Stimulated activated CD8-positive, alpha-beta memory T cell treated with anti-CD3 and anti-CD28 coated beads, Interleukin-4, amount 100 ng/mL, for 4 hours (primary cell): ENCODE data around the gene DOK4.
A peak's percentile ranks its signal among the peaks of the same experiment; 100 is the strongest.

Source experiments
- DNase-seq, 2 donors: peaks; one replicate each; pipeline ENCODE4 v3.0.0-alpha.2; 2020; ENCODE audit warnings: low read depth in 2 of 2, low spot score in 1 of 2

The DOK4 gene

DNA sequence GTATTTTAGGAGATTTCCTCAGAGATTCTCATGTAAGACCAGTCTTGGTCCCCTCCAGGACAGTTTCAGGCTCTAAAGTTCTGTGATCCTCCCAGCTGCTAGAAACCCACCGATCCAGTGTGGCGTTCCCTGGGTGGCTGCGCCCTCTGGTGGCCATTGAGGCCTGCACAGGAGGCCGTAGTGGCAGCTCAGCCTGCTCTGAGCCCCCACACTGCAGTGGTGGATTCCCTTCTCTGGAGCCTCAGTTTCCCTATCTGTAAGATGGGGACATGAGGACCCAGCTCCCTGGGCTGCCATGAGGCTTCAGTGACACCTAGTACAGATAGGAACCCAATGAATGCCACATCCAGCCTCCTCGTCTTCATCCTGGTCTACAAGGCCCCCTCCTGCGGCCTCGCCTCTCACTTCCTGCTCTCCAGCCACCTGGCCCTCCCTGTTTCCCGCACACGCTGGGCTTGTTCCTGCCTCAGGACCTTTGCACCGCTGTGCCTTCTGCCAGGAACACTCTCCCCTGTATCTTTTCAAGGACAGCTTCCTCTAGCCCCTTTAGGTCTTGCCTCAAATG lies 33.6 kb upstream of the DOK4 start:
- DNase-seq = peak; percentile 64 to 76

DNA sequence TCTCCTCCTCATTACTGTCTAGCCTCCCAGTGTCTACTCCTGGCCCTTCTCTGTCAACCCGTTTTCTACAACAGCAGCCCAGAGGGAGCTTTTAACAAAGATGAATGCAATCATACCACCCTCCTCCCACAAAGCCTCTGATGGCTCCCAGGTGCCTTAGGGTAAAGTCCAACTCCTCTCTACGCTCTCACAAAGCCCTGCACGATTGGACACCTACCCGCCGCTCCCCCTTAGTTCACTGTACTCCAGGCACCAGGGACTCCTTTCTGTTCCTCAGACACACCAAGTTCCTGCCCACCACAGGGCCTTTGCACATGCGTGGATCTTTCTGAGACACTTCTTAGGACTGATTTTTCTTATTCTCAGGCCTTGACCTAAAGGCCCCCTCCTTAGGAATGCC lies 32.6 kb upstream of the DOK4 start:
- DNase-seq = no peak

DNA sequence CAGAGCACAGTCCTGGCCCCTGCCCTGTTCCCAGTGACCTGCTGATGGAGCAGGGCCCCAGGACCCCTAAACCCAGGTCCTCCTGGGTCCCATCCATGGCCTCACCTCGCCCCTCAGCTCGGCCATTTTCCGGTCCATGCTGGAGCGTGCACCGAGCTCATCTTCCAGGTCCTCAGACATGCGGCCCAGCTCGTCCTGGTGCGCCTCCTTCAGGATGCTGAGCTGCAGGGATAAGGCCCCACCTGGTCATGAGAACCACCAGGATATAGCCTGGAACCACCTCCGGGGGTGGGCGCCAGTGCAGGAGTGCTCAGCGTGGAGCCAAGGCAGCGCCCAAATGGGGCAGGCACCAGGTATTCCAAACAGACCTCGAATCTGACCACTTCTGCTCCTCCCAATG lies 32.2 kb upstream of the DOK4 start:
- no peak for DNase-seq

DNA sequence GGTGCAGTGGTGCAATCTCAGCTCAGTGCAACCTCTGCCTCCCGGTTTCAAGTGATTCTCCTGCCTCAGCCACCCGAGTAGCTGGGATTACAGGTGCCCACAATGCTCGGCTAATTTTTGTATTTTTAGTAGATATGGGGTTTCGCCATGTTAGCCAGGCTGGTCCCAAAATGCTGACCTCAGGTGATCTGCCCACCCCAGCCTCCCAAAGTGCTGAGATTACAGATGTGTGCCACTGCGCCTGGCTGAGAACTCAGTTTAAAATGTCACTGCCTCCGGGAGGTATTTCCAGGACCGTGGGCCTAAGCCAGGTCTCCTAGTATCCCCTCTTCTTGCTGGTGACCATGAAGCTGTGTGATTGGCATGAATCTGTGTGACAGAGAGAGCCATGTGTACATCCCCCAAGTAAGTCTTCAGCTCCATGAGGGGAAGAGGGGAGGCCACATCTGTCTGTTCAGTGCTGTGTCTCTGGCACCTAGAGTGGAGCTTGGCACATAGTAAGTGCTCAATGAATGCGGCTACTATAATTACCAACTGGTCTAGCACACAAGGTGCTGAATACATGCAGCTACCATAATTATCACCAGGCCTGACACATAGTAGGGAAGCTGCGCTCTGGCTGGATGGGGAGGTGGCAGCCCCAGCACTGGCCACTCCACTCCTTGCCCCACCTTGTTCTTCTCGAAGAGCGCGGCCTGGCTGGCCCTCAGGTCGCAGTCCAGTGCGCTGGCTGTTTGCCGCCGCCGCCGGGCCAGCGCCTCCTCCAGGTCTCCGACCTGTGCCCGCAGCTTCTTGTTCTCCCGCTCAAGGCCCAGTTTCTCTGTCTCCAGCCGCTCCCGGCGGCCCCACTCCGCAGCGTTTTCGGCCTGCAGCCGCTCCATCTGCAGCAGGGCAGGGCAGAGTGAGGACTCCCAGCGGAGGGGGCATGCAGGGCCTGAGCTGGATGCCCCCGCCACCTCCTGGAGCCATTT lies 31.4 kb upstream of the DOK4 start:
- no peak for DNase-seq

DNA sequence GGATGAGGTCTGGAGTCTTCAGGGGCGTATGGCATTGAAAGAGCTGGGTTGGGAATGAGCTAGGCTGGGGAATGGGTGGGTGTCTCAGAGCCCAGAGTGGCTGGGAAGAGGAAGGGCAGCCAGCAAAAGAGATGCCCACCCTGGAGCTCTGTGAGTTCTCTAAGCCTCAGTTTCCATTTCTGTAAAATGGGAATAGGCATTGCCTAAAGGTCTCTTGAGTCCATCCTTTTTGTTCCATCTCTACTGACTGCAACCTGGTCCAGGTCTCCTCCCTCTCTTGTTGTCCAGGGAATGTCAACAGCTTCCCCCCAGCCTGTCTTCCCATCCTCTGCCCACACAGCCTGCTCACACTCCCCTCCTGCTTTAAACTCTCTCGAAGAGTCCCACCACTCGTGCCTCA lies 30.5 kb upstream of the DOK4 start:
- DNase-seq = no peak

DNA sequence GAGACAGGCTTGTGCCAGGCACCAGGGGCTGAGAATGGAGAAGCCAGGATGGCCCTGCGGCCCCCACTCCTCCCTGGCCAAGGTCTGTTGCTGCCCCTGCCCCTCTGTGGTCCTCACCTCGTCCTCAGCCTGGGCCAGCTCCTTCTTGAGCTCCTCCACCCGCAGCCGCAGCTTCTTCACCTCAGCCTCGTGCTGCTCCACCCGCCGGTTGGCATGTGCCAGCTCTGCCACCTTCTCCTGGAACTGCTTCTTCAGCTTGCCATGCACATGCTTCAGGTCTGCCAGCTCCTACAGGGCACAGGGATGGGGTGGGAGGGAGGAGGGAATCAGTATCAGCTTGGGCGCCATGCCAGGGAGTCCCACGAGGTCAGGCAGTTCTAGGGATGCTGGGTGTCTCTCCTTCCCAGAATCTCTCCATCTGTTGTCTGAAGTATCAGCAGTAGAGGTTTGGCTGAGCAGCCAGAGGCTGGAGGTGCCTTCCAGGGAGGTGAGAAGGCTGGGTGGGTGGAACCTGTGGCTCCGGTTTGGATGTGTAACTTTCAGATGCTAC lies 30.0 kb upstream of the DOK4 start:
- DNase-seq = no peak

DNA sequence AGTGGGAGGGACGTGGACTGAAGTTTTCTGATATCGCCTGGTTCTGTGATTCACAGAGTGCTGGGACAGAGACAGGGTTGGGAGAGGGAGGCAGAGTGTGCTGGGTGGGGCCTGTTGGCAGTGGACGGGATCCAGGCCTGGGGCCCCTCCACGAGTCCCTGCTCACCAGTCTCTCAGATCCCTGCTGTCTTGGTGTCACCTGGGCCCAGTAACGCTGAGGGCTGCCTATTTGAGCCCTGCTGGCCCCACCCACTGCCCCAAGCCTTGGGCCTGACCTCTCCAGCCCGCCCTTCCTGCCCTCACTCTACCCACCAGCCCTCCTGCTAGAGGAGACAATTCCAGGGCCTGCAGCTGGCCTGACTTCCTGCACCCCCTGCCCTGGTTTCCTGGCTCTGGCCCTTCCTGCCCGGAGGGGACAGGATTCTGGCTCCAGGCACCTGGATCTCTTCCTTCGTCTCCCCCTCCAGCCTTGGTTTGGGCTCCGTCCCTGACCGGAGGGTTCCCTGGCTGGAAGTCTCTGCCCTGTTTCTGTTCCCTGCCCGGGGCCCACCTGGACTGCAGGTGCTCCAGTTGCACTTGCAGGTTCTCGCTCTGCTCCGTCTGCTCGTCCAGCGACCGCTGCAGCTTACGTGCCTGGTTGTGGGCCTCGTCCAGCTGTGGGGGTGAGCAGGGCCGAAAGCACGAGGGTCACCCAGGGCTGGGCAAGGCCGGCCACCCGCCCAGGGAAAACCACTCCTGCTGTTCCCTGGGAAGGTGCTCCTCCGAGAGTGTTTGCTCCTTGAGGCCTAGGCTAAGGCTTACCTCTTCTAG lies 28.7 kb upstream of the DOK4 start:
- no peak for DNase-seq

DNA sequence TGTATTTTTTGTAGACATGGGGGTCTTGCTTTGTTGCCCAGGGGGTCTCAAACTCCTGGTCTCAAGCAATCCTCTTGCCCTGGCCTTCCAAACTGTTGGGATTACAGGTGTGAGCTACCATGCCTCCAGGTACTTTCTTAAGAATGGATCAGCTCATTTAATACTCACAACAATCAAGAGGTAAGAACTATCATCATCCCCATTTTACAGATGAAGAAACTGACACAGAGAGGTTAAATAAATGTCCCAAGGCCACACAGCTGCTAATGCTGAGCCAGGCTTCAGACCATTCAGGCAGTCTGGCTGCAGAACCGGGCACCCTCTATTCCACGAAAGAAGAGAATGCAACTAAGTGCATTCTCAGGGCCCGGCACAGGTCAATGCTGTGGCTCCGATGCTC lies 28.1 kb upstream of the DOK4 start:
- no peak for DNase-seq

DNA sequence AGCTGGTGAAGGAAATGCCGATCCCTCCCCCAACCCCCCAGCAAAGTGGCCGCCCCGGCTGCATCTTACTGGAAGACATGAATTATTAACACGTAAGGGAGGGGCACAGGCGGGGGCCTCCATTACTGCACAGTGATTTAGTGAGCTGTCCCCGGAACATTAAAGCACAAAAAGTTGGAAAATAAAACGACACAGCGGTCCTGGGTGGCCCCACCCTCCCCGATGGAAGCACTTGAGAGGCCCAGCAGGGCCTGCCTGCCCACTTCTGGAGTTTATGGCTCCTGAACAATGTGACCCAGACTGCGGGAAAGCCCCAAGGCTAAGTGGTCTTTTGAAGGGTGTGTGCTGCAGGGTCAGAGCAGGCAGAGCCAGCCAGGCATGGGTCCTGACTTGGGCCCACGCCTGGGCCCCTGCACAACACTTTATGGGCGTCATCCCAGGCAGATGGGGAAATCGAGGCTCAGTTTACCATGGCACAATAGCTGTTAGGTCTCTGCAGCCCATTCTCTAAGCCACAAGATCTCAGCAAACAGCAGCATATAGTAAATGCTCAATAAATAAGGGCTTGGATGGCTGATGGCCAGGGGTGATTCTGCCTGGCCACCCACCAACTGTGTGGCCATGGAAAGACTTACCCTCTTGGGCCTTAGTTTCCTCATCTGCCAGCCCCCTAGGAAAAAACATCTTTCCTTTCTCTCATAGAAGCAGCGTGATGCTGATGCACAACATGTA lies 27.2 kb upstream of the DOK4 start:
- no peak for DNase-seq

DNA sequence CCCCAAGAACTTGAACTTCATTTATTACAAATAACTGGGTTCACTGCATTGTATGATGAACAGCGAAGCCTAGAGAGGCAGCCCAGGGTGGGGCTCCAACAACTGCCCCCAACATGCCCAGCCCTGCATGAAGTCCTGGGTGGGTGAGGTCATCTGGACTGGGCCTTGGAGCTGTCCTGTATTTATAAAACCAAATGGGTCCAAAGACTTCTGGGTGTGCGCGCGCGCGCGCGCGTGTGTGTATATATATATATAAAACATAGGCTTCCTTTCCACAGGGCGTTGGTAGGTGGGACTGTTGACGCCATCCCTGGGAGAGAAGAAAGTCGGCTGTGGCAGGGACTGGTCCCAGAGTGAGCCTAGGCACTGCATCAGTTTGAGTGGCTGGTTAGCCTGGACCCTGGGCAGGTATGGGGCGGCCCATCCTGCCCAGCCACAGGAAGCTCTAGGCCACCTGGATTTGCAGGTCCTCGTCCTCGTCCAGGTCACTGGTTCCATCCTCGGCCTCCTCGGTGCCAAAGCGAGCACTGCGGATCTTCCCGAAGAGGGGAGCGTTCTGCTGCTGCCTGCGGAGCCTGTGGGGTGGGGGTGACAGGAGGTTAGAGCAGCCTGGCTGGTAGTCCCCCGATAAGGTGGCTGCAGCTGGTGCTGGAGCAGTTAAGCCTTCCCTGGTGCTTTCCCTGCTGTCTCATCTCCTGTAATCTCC lies 26.2 kb upstream of the DOK4 start:
- DNase-seq = no peak

DNA sequence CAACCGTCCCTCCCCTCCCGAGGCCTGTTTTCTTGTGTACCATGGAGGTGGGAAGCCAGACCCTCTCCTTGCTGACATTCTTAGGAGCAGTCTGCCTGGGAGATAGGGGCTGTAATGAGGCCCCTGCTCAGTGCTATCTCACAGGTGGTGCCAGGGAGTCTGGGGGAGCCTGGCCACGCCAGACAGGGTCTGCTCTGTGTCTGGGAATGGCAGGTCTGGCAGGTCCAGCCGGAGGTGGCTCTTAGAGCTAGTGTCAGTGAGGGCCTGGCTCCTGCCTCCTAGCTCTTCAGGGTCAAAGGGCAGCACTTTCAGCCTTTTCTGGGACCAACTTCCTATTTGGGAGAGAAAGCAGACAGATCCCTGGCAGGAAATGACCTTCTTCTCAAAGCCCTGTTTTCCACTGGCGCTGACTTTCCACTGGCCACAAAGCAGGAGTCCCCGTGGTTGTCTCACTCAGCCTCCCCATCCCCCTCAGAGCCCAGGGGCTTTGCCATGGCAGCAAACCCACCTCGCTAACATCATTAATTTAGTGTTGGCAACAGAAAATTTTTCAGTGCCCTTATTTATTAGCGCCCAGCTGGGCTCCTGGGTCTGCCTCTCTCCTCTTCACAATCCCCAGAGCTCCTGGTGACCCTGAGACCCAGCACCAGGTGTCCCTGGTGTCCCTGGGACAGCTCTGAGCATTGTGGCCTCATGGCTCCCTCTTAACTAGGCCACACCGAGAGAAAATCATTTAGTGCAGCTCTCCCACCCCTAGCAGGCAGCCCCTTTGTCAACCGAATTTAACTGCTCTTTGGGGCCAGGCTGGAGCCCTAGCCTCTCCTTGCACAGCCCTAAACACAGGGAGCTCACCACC lies 24.0 kb upstream of the DOK4 start:
- DNase-seq = no peak

DNA sequence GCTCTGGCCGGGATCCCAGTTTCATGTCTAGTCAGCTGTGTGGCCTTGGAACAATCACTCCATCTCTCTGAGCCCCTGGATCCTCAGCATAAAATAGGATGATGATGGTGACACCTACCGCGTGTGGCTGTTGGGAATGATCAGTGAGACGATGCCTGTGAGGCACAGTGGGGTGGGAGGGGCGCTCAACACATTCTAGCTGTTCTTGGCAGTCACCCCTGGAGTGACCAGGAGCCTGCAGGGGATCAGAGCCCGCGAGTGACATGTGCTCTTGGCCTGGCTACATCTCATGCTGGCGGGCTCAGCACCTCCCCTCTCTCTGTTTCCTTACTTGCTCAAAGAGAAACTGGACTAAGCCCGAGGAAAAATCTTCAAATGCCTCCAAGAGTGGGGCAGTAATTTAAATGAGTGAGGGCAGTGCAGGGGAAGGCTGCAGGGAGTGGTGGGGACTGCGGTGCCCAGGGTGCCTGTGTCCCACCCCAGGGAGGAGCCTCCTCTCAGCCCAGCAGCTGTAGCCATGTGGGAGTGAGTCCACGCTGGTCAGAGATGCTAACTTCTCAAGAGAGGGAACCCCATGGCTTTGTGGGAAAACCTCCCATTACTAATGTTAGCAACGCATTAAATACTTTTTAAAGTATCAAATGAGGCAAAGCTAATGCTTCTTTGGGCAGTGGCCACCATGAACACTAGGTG lies 23.1 kb upstream of the DOK4 start:
- DNase-seq = no peak

DNA sequence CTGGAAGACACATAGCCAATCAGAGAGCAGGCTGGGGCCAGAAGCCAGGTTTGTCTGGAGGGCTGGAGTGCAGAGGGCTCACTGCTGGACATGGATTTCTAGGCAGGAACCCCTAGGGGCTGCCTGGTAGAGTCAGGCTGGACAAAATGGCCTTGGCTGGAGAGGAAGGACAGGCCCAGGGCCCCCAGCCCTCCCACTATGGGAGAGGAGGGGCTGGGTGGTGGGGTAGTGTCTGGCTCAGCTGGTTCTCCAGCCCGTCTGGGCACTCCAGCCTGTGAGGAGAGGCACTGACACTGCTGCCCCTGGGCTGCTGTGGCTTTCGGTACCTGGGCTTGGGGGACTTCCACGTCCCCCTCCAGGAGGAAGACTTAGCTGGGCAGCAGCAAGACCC lies 21.7 kb upstream of the DOK4 start:
- no peak for DNase-seq

DNA sequence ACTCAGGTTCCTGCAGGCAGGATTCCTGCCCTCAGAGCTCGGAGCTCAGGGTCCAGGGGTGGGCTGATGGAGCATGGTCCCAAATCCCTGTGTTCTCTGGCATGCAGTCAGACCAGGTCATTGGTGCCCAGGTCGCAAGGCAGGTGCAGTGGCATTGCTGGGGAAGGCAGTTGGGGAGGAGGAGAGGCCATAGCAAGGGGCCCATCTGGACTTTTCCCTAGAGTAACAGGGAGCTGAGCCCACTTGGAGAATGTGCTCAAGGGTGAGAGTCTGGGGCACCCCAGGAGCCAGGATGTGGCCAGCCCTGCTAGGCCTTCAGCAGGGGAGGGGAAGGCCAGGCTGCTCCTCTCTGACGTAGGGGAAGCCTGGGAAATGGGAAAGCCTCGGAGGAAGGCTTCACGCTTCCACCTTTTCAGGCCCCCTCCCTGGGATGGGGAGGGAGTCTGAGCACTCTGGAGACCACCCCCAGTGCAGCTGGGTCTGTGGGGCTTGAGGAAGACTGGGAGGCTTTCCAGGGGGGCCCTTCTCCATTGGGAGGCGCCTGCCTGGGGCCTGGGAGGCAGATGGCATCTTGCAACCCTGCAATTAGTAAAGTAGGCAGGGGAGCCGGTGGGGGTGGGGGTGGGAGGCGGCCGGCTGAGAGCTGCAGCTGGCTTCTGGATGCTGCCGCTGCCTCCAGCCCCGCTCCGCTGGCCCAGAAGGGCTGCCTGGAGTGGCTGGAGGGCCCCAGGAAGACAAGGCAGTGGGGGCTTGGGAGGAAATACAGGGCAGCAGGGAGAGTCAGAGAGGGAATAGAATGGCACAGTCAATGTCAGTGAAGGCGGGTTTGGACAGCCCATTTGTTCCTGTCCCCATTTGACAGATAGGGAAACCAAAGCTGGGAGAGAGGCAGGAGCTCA lies 21.1 kb upstream of the DOK4 start:
- no peak for DNase-seq

DNA sequence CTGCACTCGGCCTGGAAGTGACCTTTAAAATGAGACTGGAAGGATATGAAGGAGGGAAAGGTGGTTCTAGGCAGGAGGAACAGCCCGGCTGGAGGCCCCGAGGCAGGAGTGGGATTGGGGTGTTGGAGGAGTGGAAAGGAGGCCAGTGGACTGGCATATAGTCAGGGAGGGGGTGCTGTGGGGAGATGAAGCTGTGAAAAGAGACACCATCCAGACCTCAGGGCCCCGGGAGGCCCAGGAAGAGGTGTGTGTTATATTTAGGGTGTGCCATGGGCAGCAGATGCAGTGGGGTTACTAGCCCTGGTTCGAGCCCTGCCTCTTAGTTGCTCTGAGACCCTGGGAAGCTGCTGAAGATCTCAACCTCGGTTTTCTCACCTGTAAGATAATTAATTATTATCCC lies 18.9 kb upstream of the DOK4 start:
- DNase-seq = no peak

DNA sequence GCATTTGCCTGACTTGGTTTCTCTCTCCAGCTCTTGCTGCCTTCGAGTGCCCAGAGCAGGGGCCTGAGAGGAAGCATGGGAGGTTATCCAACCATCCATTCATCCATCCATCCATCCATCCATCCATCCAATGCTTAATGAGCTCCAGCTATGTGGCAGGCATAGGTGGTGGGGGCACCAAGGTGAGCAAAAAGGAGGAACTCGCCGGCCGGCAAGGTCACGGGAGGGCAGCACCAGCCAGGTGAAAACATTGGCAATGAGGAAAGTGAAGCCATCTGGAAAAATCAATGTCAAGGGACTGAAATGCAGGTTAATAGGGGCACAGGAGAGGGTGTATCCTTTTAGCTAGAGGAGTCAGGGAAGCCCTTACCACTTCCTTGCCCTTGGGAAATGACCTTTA lies 18.2 kb upstream of the DOK4 start:
- DNase-seq = no peak

DNA sequence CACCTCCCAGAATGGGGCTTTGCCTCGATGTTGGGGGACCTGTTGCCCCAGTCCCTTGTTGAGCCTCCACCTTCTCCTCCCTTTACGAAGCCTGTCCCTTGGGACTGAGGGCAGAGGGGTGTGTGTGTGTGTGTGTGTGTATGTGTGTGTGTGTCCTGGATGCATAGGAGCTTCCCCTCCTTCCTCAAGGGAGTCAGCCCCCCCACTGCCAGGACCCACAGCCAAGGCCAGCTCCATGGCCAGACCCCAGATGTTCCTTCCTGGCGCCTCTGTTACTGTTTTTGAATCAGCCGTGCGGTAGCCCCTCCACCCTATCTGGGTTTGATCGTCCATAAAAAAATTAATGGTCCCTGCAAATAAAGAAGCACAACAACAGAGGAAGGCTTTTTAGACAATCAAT lies 17.7 kb upstream of the DOK4 start:
- no peak for DNase-seq

DNA sequence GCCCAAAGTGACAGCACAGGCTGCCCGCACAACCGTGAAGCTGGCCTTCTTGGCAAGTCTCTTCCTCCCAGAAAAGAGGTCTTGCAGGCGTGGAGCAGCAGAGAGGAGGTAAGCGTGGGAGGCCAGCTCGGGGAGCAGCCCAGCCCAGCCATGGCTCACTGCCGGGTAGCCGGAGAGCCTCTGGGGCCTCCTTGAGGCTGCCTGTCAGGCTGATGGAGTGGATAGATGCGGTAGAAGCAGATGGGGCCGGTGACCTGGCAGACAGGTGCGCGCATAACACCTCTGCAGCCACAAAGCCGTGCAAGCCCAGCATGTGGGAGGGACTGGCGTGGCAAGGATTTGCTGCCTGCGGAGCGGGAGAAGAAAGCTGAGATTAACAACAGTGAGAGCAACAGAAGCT lies 17.1 kb upstream of the DOK4 start:
- DNase-seq = no peak
